HG03469 (cell line): ENCODE results near the gene SULF2.

Source experiments
- ATAC-seq: cut with Tn5 transposase; IDR thresholded peaks from one replicate; pipeline ENCODE4 v1.9.1; 2021; ENCODE audit warnings: mild to moderate bottlenecking, moderate library complexity, moderate number of reproducible peaks; ENCODE audit not compliant: unreplicated experiment

Gene SULF2

GRCh38 chr20:47659904-47660601 is 125.2 kb downstream of the SULF2 start:
- ATAC-seq = no peak

GRCh38 chr20:47656318-47656717 is 129.0 kb downstream of the SULF2 start:
- no peak for ATAC-seq

GRCh38 chr20:47655635-47656034 is 129.6 kb downstream of the SULF2 start:
- ATAC-seq = no peak

- ATAC-seq = no peak
Observed at GRCh38 chr20:47654370-47654769, 130.9 kb downstream of the SULF2 start.

- ATAC-seq = no peak
Observed at GRCh38 chr20:47653869-47654268, 131.4 kb downstream of the SULF2 start.

- no peak for ATAC-seq
Observed at GRCh38 chr20:47652794-47653193, 132.5 kb downstream of the SULF2 start.

- no peak for ATAC-seq
Observed at GRCh38 chr20:47652301-47652700, 133.0 kb downstream of the SULF2 start.

GRCh38 chr20:47648943-47649342 is 136.3 kb downstream of the SULF2 start:
- ATAC-seq = no peak

- ATAC-seq = no peak
Observed at GRCh38 chr20:47647994-47648393, 137.3 kb downstream of the SULF2 start.

GRCh38 chr20:47645632-47646031 is 139.6 kb downstream of the SULF2 start:
- no peak for ATAC-seq

GRCh38 chr20:47642624-47643023 is 142.7 kb downstream of the SULF2 start:
- no peak for ATAC-seq

GRCh38 chr20:47642118-47642517 is 143.2 kb downstream of the SULF2 start:
- ATAC-seq = no peak

- ATAC-seq = no peak
Observed at GRCh38 chr20:47638851-47639250, 146.4 kb downstream of the SULF2 start.

- ATAC-seq = no peak
Observed at GRCh38 chr20:47635256-47635655, 150.0 kb downstream of the SULF2 start.

GRCh38 chr20:47631078-47631477 is 154.2 kb downstream of the SULF2 start:
- ATAC-seq = no peak

GRCh38 chr20:47629907-47630306 is 155.4 kb downstream of the SULF2 start:
- no peak for ATAC-seq

- no peak for ATAC-seq
Observed at GRCh38 chr20:47627540-47627939, 157.7 kb downstream of the SULF2 start.

- no peak for ATAC-seq
Observed at GRCh38 chr20:47623206-47623605, 162.1 kb downstream of the SULF2 start.

- ATAC-seq = no peak
Observed at GRCh38 chr20:47622118-47622665, 163.1 kb downstream of the SULF2 start.

- no peak for ATAC-seq
Observed at GRCh38 chr20:47620808-47621805, 164.2 kb downstream of the SULF2 start.

GRCh38 chr20:47618479-47618878 is 166.8 kb downstream of the SULF2 start:
- ATAC-seq = no peak
